Ishikawa (cell line): ENCODE data around the gene ONECUT2.

ENCODE experiments used
- CEBPB ChIP-seq: IDR thresholded peaks from 2 replicates; pipeline ENCODE4 v1.6.1; 2012
- CREB1 ChIP-seq: IDR thresholded peaks from 2 replicates; pipeline ENCODE4 v1.6.1; 2012; ENCODE audit warnings: low read depth
- EGR1 ChIP-seq: IDR thresholded peaks from 2 replicates; pipeline ENCODE4 v1.6.1; 2012
- EP300 ChIP-seq: IDR thresholded peaks from 2 replicates; pipeline ENCODE4 v1.6.1; 2012; ENCODE audit warnings: borderline replicate concordance
- FOXM1 ChIP-seq: IDR thresholded peaks from 2 replicates; pipeline ENCODE4 v1.6.1; 2012; ENCODE audit warnings: low read depth, borderline replicate concordance
- NFIC ChIP-seq: IDR thresholded peaks from 2 replicates; pipeline ENCODE4 v1.6.1; 2012
- RAD21 ChIP-seq: IDR thresholded peaks from 2 replicates; pipeline ENCODE4 v1.6.1; 2012; ENCODE audit warnings: low read depth
- TAF1 ChIP-seq: IDR thresholded peaks from 2 replicates; pipeline ENCODE4 v1.6.1; 2012; ENCODE audit warnings: low read depth, mild to moderate bottlenecking
- TCF12 ChIP-seq: IDR thresholded peaks from 2 replicates; pipeline ENCODE4 v1.6.1; 2012; ENCODE audit warnings: low read depth
- TEAD4 ChIP-seq: IDR thresholded peaks from 2 replicates; pipeline ENCODE4 v1.6.1; 2012
- YY1 ChIP-seq: IDR thresholded peaks from 2 replicates; pipeline ENCODE4 v1.6.1; 2012; ENCODE audit warnings: low read depth
- ZBTB7A ChIP-seq: IDR thresholded peaks from 2 replicates; pipeline ENCODE4 v1.6.1; 2012; ENCODE audit warnings: low read depth
- TF ChIP-seq, protein P1 (sequence below): IDR thresholded peaks from 2 replicates; pipeline ENCODE4 v1.6.1; 2012
- TF ChIP-seq, protein P2 (sequence below): IDR thresholded peaks from 2 replicates; pipeline ENCODE4 v1.6.1; 2012
- TF ChIP-seq, protein P3 (sequence below): IDR thresholded peaks from 2 replicates; pipeline ENCODE4 v1.6.1; 2012; ENCODE audit warnings: low read depth, mild to moderate bottlenecking

Gene ONECUT2

DNA sequence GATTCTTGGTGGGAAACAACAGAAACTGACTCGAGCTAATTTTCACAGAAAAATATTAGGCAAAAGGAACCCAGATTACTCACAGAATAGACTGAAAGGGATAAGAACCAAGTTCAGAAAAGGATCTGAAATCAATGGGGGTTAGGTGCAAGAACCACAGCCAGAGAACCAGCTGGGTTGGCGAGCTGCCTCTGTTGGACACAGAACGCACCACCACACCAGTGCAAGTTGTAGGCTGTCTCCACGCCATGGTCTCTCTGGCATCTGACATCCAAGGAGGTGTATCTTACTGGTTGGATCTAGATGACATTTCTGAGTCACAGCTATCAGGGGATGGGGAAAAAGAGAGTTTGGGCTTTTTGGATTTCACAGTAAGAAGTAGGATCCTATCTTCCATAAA is 18.6 kb upstream of the ONECUT2 start:
- no peak for TF ChIP-seq EP300
- TF ChIP-seq, protein P1, sequence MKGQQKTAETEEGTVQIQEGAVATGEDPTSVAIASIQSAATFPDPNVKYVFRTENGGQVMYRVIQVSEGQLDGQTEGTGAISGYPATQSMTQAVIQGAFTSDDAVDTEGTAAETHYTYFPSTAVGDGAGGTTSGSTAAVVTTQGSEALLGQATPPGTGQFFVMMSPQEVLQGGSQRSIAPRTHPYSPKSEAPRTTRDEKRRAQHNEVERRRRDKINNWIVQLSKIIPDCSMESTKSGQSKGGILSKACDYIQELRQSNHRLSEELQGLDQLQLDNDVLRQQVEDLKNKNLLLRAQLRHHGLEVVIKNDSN = no peak
- no peak for TF ChIP-seq TAF1
- TF ChIP-seq ZBTB7A = no peak
- no peak for TF ChIP-seq TEAD4

DNA sequence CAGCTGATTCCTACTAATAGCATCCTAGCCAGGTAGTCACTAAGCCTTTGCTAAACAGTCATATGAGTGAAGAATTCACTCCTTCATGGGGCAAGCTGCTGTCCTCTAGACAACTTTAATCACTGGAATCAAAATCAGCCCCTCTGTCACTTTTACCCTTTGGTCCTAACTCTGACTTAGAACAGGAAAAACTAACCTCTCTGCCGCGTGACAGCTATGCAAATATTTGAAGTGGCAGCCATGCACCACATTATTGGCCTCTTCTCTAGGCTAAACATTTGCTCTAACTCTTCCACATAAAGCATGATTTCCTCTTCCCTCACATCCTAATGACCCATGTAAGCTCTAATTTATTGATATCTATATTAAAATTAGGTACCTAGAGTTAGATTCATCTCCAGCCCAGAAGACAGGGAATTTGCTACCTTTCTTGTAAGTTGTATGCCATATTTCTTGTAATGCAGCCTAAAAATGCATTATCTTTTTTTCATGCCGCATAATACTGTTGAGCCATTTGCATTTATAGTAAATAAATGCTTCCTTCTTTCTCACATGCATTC is 12.8 kb upstream of the ONECUT2 start:
- TF ChIP-seq ZBTB7A (no peak), EGR1 (no peak), CEBPB (no peak), RAD21 (no peak), NFIC (no peak), TAF1 (no peak), YY1 (no peak), EP300 (no peak), CREB1 (no peak), TCF12 (no peak), TEAD4 (no peak), FOXM1 (no peak)
- TF ChIP-seq, protein P1 = no peak
- TF ChIP-seq, protein P2, sequence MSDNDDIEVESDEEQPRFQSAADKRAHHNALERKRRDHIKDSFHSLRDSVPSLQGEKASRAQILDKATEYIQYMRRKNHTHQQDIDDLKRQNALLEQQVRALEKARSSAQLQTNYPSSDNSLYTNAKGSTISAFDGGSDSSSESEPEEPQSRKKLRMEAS = no peak
- TF ChIP-seq, protein P3, sequence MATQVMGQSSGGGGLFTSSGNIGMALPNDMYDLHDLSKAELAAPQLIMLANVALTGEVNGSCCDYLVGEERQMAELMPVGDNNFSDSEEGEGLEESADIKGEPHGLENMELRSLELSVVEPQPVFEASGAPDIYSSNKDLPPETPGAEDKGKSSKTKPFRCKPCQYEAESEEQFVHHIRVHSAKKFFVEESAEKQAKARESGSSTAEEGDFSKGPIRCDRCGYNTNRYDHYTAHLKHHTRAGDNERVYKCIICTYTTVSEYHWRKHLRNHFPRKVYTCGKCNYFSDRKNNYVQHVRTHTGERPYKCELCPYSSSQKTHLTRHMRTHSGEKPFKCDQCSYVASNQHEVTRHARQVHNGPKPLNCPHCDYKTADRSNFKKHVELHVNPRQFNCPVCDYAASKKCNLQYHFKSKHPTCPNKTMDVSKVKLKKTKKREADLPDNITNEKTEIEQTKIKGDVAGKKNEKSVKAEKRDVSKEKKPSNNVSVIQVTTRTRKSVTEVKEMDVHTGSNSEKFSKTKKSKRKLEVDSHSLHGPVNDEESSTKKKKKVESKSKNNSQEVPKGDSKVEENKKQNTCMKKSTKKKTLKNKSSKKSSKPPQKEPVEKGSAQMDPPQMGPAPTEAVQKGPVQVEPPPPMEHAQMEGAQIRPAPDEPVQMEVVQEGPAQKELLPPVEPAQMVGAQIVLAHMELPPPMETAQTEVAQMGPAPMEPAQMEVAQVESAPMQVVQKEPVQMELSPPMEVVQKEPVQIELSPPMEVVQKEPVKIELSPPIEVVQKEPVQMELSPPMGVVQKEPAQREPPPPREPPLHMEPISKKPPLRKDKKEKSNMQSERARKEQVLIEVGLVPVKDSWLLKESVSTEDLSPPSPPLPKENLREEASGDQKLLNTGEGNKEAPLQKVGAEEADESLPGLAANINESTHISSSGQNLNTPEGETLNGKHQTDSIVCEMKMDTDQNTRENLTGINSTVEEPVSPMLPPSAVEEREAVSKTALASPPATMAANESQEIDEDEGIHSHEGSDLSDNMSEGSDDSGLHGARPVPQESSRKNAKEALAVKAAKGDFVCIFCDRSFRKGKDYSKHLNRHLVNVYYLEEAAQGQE = no peak

DNA sequence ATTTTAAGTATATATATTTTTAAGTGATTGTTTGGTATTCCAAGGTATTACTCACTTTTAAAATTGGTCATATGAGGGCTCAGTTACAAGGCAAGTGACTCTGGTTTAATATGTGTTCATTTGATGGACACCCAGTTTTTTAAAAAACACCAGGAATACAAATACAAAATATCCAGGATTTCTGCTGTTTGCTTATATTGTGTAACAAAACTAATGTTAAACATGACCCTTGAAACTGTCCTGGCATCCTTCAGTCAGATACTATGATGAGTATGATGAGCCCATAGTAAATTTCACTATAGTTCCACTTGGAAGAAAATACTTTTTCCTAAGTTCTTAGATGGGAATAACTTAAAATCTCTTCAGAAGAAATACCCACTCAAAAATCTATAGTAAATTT is 11.4 kb upstream of the ONECUT2 start:
- no peak for TF ChIP-seq CEBPB
- no peak for TF ChIP-seq FOXM1
- no peak for TF ChIP-seq TCF12
- no peak for TF ChIP-seq EGR1
- TF ChIP-seq, protein P2 = no peak
- TF ChIP-seq, protein P1 = no peak
- no peak for TF ChIP-seq RAD21
- no peak for TF ChIP-seq TAF1
- no peak for TF ChIP-seq NFIC
- TF ChIP-seq, protein P3 = no peak
- TF ChIP-seq CREB1 = no peak
- no peak for TF ChIP-seq ZBTB7A
- no peak for TF ChIP-seq EP300
- TF ChIP-seq YY1 = no peak
- no peak for TF ChIP-seq TEAD4

DNA sequence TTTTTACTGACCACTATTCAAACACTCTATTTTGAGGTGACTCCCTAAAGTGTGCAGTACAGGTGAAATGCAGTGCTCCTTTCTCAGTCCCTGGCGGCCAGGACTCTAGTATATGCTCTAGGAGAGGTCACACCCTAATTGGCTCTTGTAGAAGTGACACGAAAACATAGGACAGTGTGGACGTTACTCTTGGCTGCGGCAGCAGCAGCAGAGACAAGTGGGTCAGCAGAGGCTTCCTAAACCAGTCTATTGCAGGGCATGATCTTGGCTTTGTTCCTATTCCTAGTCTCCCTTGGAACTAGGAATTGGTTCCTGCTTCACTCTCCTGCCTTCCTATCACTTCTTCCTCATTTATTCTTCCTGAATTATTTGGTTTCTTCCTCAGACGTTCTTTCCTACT is 10.1 kb upstream of the ONECUT2 start:
- TF ChIP-seq RAD21 = no peak
- no peak for TF ChIP-seq TAF1
- no peak for TF ChIP-seq TEAD4
- no peak for TF ChIP-seq CEBPB
- TF ChIP-seq, protein P1 = no peak
- no peak for TF ChIP-seq EP300
- TF ChIP-seq TCF12 = no peak
- TF ChIP-seq NFIC = no peak
- TF ChIP-seq ZBTB7A = no peak
- TF ChIP-seq, protein P2 = no peak
- TF ChIP-seq YY1 = no peak
- TF ChIP-seq, protein P3 = no peak
- no peak for TF ChIP-seq CREB1
- TF ChIP-seq FOXM1 = no peak
- no peak for TF ChIP-seq EGR1
